Nephron (organoid): ENCODE measurements around the gene VAV2.
"Not testable (repeated sequence)": the region's sequence is repeated elsewhere in the genome, so short reads cannot be mapped to it uniquely, and the experiment has no call there.

Experiments used
- H3K27ac Mint-ChIP-seq, 3 experiments: 2 replicates each; pipeline ENCODE4 v1.8.0; 2020; ENCODE audit warnings: mixed read lengths in 3 of 3, mild to moderate bottlenecking in 2 of 3, moderate library complexity in 1 of 3
- H3K27me3 Mint-ChIP-seq: 2 replicates; pipeline ENCODE4 v1.8.0; 2021; ENCODE audit warnings: low read depth, mild to moderate bottlenecking, moderate library complexity, mixed read lengths
- H3K36me3 Mint-ChIP-seq: 2 replicates; pipeline ENCODE4 v1.8.0; 2020; ENCODE audit warnings: low read depth, mixed read lengths
- H3K4me1 Mint-ChIP-seq: 2 replicates; pipeline ENCODE4 v1.8.0; 2020; ENCODE audit warnings: mixed read lengths
- H3K4me3 Mint-ChIP-seq, 3 experiments: 2 replicates each; pipeline ENCODE4 v1.8.0; 2020; ENCODE audit warnings: mild to moderate bottlenecking in 3 of 3, mixed read lengths in 3 of 3, moderate library complexity in 2 of 3
- H3K9me3 Mint-ChIP-seq: 2 replicates; pipeline ENCODE4 v1.8.0; 2020; ENCODE audit warnings: mixed read lengths
- TF ChIP-seq, protein P1 (sequence below), 3 experiments: fragments of 200-600 bp; sonication (generic); IDR thresholded peaks; one replicate each; pipeline ENCODE4 v1.5.0; 2021; ENCODE audit warnings: antibody characterized with exemption in 3 of 3; ENCODE audit not compliant: unreplicated experiment in 3 of 3

Gene VAV2

DNA sequence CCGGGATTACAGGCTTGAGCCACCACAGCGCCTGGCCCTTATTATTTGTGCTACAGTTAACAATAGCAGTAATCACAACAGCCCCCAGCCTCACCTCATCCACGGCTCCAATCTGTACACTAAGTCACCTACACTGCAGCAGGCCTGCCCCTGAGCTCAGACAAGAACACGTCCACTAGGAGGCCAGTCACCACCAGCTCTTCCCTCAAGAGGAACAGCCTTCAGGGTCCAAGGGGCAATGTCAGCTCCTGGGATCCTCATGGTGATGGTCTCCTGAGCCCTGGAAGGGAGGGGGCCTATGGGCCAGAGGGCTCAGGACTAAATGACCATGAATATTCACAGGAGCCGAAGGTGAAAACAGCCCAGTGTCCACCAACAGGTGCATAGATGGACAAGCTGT lies 67.7 kb downstream of the VAV2 start:
- TF ChIP-seq, protein P1, sequence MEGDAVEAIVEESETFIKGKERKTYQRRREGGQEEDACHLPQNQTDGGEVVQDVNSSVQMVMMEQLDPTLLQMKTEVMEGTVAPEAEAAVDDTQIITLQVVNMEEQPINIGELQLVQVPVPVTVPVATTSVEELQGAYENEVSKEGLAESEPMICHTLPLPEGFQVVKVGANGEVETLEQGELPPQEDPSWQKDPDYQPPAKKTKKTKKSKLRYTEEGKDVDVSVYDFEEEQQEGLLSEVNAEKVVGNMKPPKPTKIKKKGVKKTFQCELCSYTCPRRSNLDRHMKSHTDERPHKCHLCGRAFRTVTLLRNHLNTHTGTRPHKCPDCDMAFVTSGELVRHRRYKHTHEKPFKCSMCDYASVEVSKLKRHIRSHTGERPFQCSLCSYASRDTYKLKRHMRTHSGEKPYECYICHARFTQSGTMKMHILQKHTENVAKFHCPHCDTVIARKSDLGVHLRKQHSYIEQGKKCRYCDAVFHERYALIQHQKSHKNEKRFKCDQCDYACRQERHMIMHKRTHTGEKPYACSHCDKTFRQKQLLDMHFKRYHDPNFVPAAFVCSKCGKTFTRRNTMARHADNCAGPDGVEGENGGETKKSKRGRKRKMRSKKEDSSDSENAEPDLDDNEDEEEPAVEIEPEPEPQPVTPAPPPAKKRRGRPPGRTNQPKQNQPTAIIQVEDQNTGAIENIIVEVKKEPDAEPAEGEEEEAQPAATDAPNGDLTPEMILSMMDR (IDR thresholded peaks at IDR 0.05; ENCODE audit: unreplicated experiment in 3 of 3), result peak in 1 of 3 experiments; percentile 16
- H3K36me3 Mint-ChIP-seq, result peaks cover 25% of the 10 kb centered on the region
- peak overlapping the region in 1 of 3 experiments; percentile 75 for H3K27ac Mint-ChIP-seq
- H3K9me3 Mint-ChIP-seq, result no peaks in the 10 kb centered on the region
- H3K4me1 Mint-ChIP-seq, result peaks cover 12% of the 10 kb centered on the region
- peaks cover 4% of the 10 kb centered on the region for H3K27me3 Mint-ChIP-seq
- H3K4me3 Mint-ChIP-seq, result no peak overlapping the region

DNA sequence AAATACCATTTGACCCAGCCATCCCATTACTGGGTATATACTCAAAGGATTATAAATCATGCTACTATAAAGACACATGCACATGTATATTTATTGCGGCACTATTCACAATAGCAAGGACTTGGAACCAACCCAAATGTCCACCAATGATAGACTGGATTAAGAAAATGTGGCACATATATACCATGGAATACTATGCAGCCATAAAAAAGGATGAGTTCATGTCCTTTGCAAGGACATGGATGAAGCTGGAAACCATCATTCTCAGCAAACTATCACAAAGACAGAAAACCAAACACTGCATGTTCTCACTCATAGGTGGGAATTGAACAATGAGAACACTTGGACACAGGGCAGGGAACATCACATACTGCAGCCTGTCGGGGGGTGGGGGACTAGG lies 68.5 kb downstream of the VAV2 start:
- peaks cover 18% of the 10 kb centered on the region for H3K4me1 Mint-ChIP-seq
- peaks cover 25% of the 10 kb centered on the region for H3K36me3 Mint-ChIP-seq
- H3K9me3 Mint-ChIP-seq, H3K27me3 Mint-ChIP-seq, H3K4me3 Mint-ChIP-seq, H3K27ac Mint-ChIP-seq: not testable (repeated sequence)

DNA sequence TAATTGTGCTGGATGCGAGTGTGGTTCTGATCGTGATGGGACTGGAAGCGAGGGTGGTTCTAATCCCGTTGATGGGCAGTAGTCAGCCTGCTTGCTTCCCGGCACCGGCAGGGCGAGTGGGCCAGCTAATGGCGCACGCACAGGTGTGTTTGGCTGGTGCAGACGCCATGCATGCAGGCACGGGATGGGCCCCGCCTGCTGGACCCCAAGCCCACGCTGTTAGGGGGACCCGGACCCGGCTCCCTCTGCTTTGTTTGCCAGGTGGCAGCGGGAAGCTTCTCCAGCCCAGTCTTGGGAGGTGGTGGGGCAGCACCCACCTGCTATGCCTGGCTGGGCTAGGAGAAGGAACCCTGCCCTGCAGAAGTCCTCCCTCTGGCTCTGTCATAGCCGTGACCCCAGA lies 70.3 kb downstream of the VAV2 start:
- Mint-ChIP-seq H3K4me3 (no peak overlapping the region), H3K36me3 (peaks cover 14% of the 10 kb centered on the region), H3K27ac (no peak overlapping the region), H3K4me1 (peaks cover 17% of the 10 kb centered on the region), H3K27me3 (no peaks in the 10 kb centered on the region), H3K9me3 (no peaks in the 10 kb centered on the region)
- TF ChIP-seq, protein P1 (IDR thresholded peaks at IDR 0.05; ENCODE audit: unreplicated experiment in 3 of 3), result no peak

DNA sequence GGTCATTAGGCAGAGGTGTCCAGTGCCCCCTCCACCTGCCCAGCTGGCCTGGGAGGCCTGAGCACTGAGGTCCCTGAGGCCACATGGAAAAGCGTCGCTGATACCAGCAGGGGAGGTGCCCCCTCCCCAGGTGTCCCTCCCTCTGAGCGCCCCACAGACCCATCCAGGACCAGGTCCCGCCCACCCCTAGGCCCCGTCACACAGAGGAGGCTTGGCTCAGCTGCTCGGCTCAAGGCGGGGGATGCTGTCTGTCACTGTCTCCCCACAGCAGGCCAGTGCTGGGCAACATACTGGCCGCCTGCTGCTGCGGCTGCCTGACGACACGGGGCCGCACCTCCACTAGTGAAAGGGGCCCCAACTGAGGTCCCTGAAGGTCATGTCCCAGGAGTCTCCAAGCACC lies 71.7 kb downstream of the VAV2 start:
- H3K36me3 Mint-ChIP-seq, result peaks cover 14% of the 10 kb centered on the region
- no peak overlapping the region for H3K27ac Mint-ChIP-seq
- TF ChIP-seq, protein P1 (IDR thresholded peaks at IDR 0.05; ENCODE audit: unreplicated experiment in 3 of 3), result no peak
- H3K9me3 Mint-ChIP-seq, result no peaks in the 10 kb centered on the region
- H3K27me3 Mint-ChIP-seq, result no peaks in the 10 kb centered on the region
- peaks cover 24% of the 10 kb centered on the region for H3K4me1 Mint-ChIP-seq
- no peak overlapping the region for H3K4me3 Mint-ChIP-seq

DNA sequence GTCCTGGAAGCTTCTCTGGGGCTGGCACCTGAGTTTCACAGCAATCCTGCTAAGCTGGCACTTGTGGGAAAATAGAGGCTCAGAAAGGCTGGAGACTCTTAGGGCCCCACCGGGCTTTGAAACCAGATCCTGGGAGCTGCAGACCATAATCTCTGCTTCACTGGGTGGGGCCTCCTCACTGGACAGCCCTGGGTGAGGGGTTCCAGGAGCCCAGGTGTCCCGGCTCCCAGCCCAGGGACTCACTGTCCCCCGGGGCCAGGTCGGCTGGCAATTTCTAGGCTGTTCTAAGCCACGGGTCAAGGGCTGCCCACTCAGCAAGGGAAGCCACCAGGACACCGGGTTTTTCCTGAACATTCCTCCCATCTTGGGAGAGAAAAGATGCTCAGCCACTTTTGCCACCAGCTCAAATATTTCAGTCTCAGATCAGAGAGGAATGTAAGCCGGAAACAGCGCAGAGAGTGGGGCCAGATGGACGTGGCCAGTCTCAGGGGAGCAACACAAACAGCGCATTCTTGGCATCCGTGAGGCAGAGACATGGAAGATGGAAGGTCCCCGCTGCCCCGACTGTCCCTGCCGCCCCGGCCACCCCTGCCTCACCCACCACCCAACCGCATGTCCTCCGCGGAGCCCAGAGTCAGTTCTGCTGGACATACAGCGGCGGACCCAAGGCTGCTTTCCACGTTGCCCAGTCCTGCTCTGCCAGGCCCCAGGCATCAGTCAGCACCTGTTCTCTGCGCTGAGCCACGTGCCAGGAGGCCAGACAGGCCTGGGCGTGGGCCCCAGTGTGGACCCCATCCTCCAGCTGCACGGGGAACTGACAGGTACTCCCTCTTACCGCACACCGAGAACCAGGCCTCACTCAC lies 72.6 kb downstream of the VAV2 start:
- no peak overlapping the region for H3K4me3 Mint-ChIP-seq
- H3K36me3 Mint-ChIP-seq, result peaks cover 9% of the 10 kb centered on the region
- no peaks in the 10 kb centered on the region for H3K27me3 Mint-ChIP-seq
- peak overlapping the region in 2 of 3 experiments; percentile 13 to 40 for H3K27ac Mint-ChIP-seq
- H3K4me1 Mint-ChIP-seq, result peaks cover 32% of the 10 kb centered on the region
- no peaks in the 10 kb centered on the region for H3K9me3 Mint-ChIP-seq
- TF ChIP-seq, protein P1 (IDR thresholded peaks at IDR 0.05; ENCODE audit: unreplicated experiment in 3 of 3), result no peak

DNA sequence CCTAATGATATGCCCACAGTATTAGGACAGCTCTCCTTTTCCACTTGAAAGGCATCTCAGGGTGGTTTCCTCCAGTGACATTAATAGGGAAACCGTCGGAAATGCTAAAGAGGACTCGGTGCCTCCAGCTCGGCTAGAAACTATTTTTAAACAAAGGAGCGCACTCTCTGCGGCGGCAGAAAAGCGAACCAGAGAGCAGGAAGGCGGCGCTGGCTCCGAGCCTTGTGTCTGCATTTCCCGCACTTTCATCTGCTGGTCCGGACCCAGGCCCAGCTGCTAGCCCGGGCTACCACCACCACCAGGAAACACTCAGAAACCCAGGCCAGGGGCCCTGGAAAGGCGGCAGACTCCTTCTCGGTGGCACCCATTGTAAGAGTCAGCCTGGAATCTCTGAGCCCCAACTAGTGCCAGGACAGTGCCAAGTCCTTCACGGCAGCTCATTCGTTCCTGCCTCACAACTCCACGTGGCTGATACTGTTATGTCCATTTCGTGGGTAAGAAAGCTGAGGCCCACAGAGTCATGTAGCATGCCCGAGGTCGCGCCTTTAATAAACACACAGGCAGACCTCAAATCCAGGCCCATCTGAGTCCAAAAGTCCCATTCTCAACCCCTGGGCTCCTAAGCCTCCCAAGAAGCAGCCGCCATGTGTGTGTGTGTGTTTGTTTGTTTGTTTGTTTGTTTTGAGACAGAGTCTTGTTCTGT lies 73.9 kb downstream of the VAV2 start:
- TF ChIP-seq, protein P1 (IDR thresholded peaks at IDR 0.05; ENCODE audit: unreplicated experiment in 3 of 3), result no peak
- Mint-ChIP-seq H3K4me3 (no peak overlapping the region), H3K36me3 (peaks cover 6% of the 10 kb centered on the region), H3K27me3 (no peaks in the 10 kb centered on the region), H3K27ac (peak overlapping the region; percentile 53 to 70 (median 58)), H3K9me3 (no peaks in the 10 kb centered on the region), H3K4me1 (peaks cover 37% of the 10 kb centered on the region)
